H1 (cell line): Measurements from ENCODE around the gene C1orf174. TPM values are rescaled to one million over a fixed set of nuclear protein-coding genes. Genes with fewer than 3 reads are reported as not detected.

Experiments used
- CTCF ChIA-PET: fragments of 300-600 bp; sonication (Branson Sonifier 250); formaldehyde crosslinking; loops from one replicate; lab custom pipeline; 2021; ENCODE audit not compliant: partially characterized antibody; lab: Charles Lee
- POLR2A ChIA-PET: fragments of 300-600 bp; sonication (Branson Sonifier 250); formaldehyde crosslinking; loops from one replicate; lab custom pipeline; 2021; ENCODE audit warnings: inconsistent platforms; ENCODE audit not compliant: partially characterized antibody; lab: Charles Lee
- DNase-seq, 2 experiments: peaks; one replicate each; pipeline versions ENCODE4 v3.0.0 to v3.0.0-alpha.2; 2010 to 2022; ENCODE audit warnings: low spot score in 2 of 2, low read depth in 1 of 2, mixed read lengths in 1 of 2
- FAIRE-seq: peaks from 2 replicates; lab custom pipeline; 2011; peaks lifted over from hg19 to GRCh38; lab: Jason Lieb, UNC
- H2AFZ ChIP-seq: 2 replicates; pipeline ENCODE4 v1.8.1; 2012; ENCODE audit warnings: low read length, inconsistent platforms
- H2AK5ac ChIP-seq: 2 replicates; pipeline ENCODE4 v1.6.1; 2013; ENCODE audit warnings: low read depth, low read length
- H2BK120ac ChIP-seq: replicated peaks from 2 replicates; pipeline ENCODE3; 2013; ENCODE audit warnings: low read depth, low read length, inconsistent platforms
- H2BK12ac ChIP-seq: 2 replicates; pipeline ENCODE4 v1.6.1; 2013; ENCODE audit warnings: low read depth, low read length
- H2BK15ac ChIP-seq: 2 replicates; pipeline ENCODE4 v1.6.1; 2013; ENCODE audit warnings: low read length
- H2BK20ac ChIP-seq: 2 replicates; pipeline ENCODE4 v1.6.1; 2013; ENCODE audit warnings: low read length
- H2BK5ac ChIP-seq: 2 replicates; pipeline ENCODE4 v1.6.1; 2013; ENCODE audit warnings: low read depth, low read length
- H3K14ac ChIP-seq: 2 replicates; pipeline ENCODE4 v1.6.1; 2013; ENCODE audit warnings: inconsistent platforms; ENCODE audit not compliant: insufficient read length
- H3K18ac ChIP-seq: 2 replicates; pipeline ENCODE4 v1.6.1; 2013; ENCODE audit warnings: low read length; ENCODE audit errors: extremely low read depth
- H3K23ac ChIP-seq: 2 replicates; pipeline ENCODE4 v1.6.1; 2013; ENCODE audit warnings: inconsistent platforms; ENCODE audit not compliant: insufficient read length
- H3K23me2 ChIP-seq: 2 replicates; pipeline ENCODE4 v1.6.1; 2013; ENCODE audit warnings: low read depth, low read length
- H3K27ac ChIP-seq: 2 replicates; pipeline ENCODE4 v1.6.1; 2011; ENCODE audit warnings: low read depth, low read length, inconsistent platforms
- H3K27me3 ChIP-seq, 4 experiments: replicated peaks in 1 of 4; 1 replicate in 1 of 4; 2 replicates in 3 of 4; pipeline versions ENCODE4 v1.6.1 to v1.8.1; 2011 to 2013; ENCODE audit warnings: low read length in 3 of 4, mild to moderate bottlenecking in 3 of 4, inconsistent platforms in 2 of 4, mixed read lengths in 2 of 4, moderate library complexity in 1 of 4; ENCODE audit not compliant: control insufficient read depth in 3 of 4, insufficient read depth in 3 of 4; ENCODE audit errors: extremely low read depth in 1 of 4
- H3K36me3 ChIP-seq, 4 experiments: 2 replicates each; pipeline versions ENCODE4 v1.6.1 to v1.8.1; 2011 to 2013; ENCODE audit warnings: mild to moderate bottlenecking in 4 of 4, low read length in 3 of 4, moderate library complexity in 2 of 4, control low read depth in 1 of 4, inconsistent platforms in 1 of 4; ENCODE audit not compliant: insufficient read depth in 4 of 4, control insufficient read depth in 2 of 4
- H3K4ac ChIP-seq: replicated peaks from 2 replicates; pipeline ENCODE3; 2013; ENCODE audit warnings: low read length, low read depth, mixed read lengths, inconsistent platforms; ENCODE audit not compliant: insufficient read length
- H3K4me1 ChIP-seq, 4 experiments: replicated peaks in 1 of 4; 1 replicate in 1 of 4; 2 replicates in 3 of 4; pipeline versions ENCODE4 v1.6.1 to v1.8.1; 2011 to 2013; ENCODE audit warnings: low read length in 3 of 4, inconsistent platforms in 2 of 4, mixed read lengths in 1 of 4; ENCODE audit not compliant: insufficient read depth in 4 of 4, control insufficient read depth in 3 of 4
- H3K4me2 ChIP-seq, 2 experiments: 2 replicates each; pipeline versions ENCODE4 v1.6.1 to v1.8.1; 2011 to 2013; ENCODE audit warnings: low read depth in 2 of 2, low read length in 2 of 2, control low read depth in 1 of 2, inconsistent platforms in 1 of 2, mild to moderate bottlenecking in 1 of 2; ENCODE audit not compliant: insufficient read depth in 1 of 2
- H3K4me3 ChIP-seq, 4 experiments: fragments of 200-600, 300-600 bp in 1 of 4; sonication (generic), shearing (Covaris generic), sonication (Bioruptor Twin) in 1 of 4; 2 replicates each; pipeline versions ENCODE4 v1.5.1 to v1.8.1; 2011 to 2016; ENCODE audit warnings: low read length in 4 of 4, low read depth in 3 of 4, control low read depth in 2 of 4, inconsistent platforms in 2 of 4, mild to moderate bottlenecking in 2 of 4, mixed read lengths in 1 of 4, moderate library complexity in 1 of 4; ENCODE audit not compliant: insufficient read depth in 2 of 4; ENCODE audit errors: extremely low read depth in 1 of 4
- H3K56ac ChIP-seq: replicated peaks from 2 replicates; pipeline ENCODE3; 2013; ENCODE audit warnings: low read depth, mild to moderate bottlenecking, mixed read lengths, low read length, inconsistent platforms; ENCODE audit not compliant: insufficient read length
- H3K79me1 ChIP-seq: 2 replicates; pipeline ENCODE4 v1.6.1; 2013; ENCODE audit warnings: low read depth, low read length, control low read depth
- H3K79me2 ChIP-seq, 2 experiments: 2 replicates each; pipeline versions ENCODE4 v1.6.1 to v1.8.1; 2012 to 2013; ENCODE audit warnings: low read length in 2 of 2, mild to moderate bottlenecking in 2 of 2, inconsistent platforms in 1 of 2; ENCODE audit not compliant: insufficient read depth in 2 of 2, control insufficient read depth in 1 of 2
- H3K9ac ChIP-seq, 4 experiments: replicated peaks in 1 of 4; 1 replicate in 1 of 4; 2 replicates in 3 of 4; pipeline versions ENCODE4 v1.6.1 to v1.8.1; 2011 to 2013; ENCODE audit warnings: low read depth in 3 of 4, low read length in 3 of 4, control low read depth in 2 of 4, mild to moderate bottlenecking in 2 of 4, moderate library complexity in 2 of 4, inconsistent platforms in 1 of 4; ENCODE audit errors: extremely low read depth in 1 of 4
- H3K9me3 ChIP-seq, 2 experiments: 2 replicates each; pipeline versions ENCODE4 v1.6.1 to v1.8.1; 2012 to 2013; ENCODE audit warnings: mild to moderate bottlenecking in 2 of 2, moderate library complexity in 2 of 2, control low read depth in 1 of 2, inconsistent platforms in 1 of 2, low read depth in 1 of 2, low read length in 1 of 2, mixed read lengths in 1 of 2; ENCODE audit not compliant: insufficient read depth in 2 of 2
- H4K20me1 ChIP-seq, 2 experiments: replicated peaks in 1 of 2; 2 replicates each; pipeline versions ENCODE3 to v1.8.1; 2011 to 2013; ENCODE audit warnings: inconsistent platforms in 2 of 2, low read length in 2 of 2, mild to moderate bottlenecking in 1 of 2; ENCODE audit not compliant: insufficient read depth in 2 of 2, control insufficient read depth in 1 of 2
- H4K5ac ChIP-seq: 2 replicates; pipeline ENCODE4 v1.6.1; 2013; ENCODE audit warnings: low read length, low read depth, mixed read lengths, inconsistent platforms; ENCODE audit not compliant: insufficient read length
- H4K8ac ChIP-seq: 2 replicates; pipeline ENCODE4 v1.8.0; 2013; ENCODE audit warnings: mild to moderate bottlenecking, moderate library complexity, low read length, inconsistent platforms; ENCODE audit not compliant: insufficient read depth; ENCODE audit errors: extremely low read depth
- H4K91ac ChIP-seq: replicated peaks from 2 replicates; pipeline ENCODE3; 2013; ENCODE audit warnings: low read length, mixed read lengths, inconsistent platforms; ENCODE audit not compliant: insufficient read length
- ASH2L ChIP-seq: fragments of 200-600, 300-600 bp; sonication (generic); IDR thresholded peaks from one replicate; pipeline ENCODE4 v1.7.1; 2017; ENCODE audit warnings: low read length
- BACH1 ChIP-seq: IDR thresholded peaks from 2 replicates; pipeline ENCODE4 v1.6.1; 2012; ENCODE audit warnings: low read length, improper control_type of control experiment
- CBX5 ChIP-seq: fragments of 300-800, 300-1000 bp; sonication (generic); IDR thresholded peaks from 2 replicates; pipeline ENCODE4 v1.7.1; 2016; ENCODE audit warnings: antibody characterized with exemption, low read length, low read depth
- CEBPB ChIP-seq: IDR thresholded peaks from 2 replicates; pipeline ENCODE4 v1.6.1; 2012; ENCODE audit warnings: low read depth, low read length
- FOSL1 ChIP-seq: IDR thresholded peaks from 2 replicates; pipeline ENCODE4 v1.6.1; 2011; ENCODE audit warnings: mild to moderate bottlenecking, low read depth, low read length, moderate library complexity; ENCODE audit not compliant: insufficient read depth
- HDAC2 ChIP-seq, 2 experiments: fragments of 300-600 bp in 1 of 2; sonication (generic) in 1 of 2; IDR thresholded peaks; 2 replicates each; pipeline ENCODE4 v1.6.1; 2011 to 2012; ENCODE audit warnings: low read depth in 2 of 2, low read length in 2 of 2, mild to moderate bottlenecking in 2 of 2, moderate library complexity in 2 of 2, borderline replicate concordance in 1 of 2, inconsistent platforms in 1 of 2
- JUN ChIP-seq: IDR thresholded peaks from 2 replicates; pipeline ENCODE4 v1.6.1; 2011; ENCODE audit warnings: low read depth, mild to moderate bottlenecking, improper control_type of control experiment, low read length
- MAFK ChIP-seq: IDR thresholded peaks from 2 replicates; pipeline ENCODE4 v1.6.1; 2012; ENCODE audit warnings: low read depth, mild to moderate bottlenecking, improper control_type of control experiment, low read length
- MAX ChIP-seq: IDR thresholded peaks from 2 replicates; pipeline ENCODE4 v1.6.1; 2012; ENCODE audit warnings: inconsistent platforms
- NRF1 ChIP-seq: IDR thresholded peaks from 2 replicates; pipeline ENCODE4 v1.6.1; 2011; ENCODE audit warnings: mild to moderate bottlenecking, low read depth, low read length, improper control_type of control experiment
- RBBP5 ChIP-seq: IDR thresholded peaks from 2 replicates; pipeline ENCODE4 v1.7.1; 2012; ENCODE audit warnings: low read depth, mild to moderate bottlenecking, inconsistent platforms, low read length, moderate library complexity, borderline replicate concordance
- TAF7 ChIP-seq: optimal IDR thresholded peaks from 2 replicates; pipeline ENCODE3; 2011; ENCODE audit warnings: low read depth, mild to moderate bottlenecking, inconsistent platforms, low read length, moderate library complexity, borderline replicate concordance
- WGBS, 2 experiments: shearing (Covaris generic) in 1 of 2; methylation state at CpG; one replicate each; pipeline versions ENCODE4 v1.1.6 to v1.1.7; 2013 to 2015; ENCODE audit warnings: low lambda C conversion rate in 2 of 2, mixed read lengths in 2 of 2, inconsistent platforms in 1 of 2, low coverage in 1 of 2, missing lambda C conversion rate in 1 of 2; ENCODE audit not compliant: insufficient replicate concordance in 2 of 2, insufficient coverage in 1 of 2, insufficient read length in 1 of 2; ENCODE audit errors: extremely low coverage in 1 of 2, missing lambda C conversion rate in 1 of 2; 5-methylcytosine and 5-hydroxymethylcytosine counted together
- polyA plus RNA-seq, 7 experiments: library from polyadenylated mRNA; depleted of rRNA in 3 of 7; stranded (reverse) in 5 of 7; unstranded in 2 of 7; fragments of >200 nt in 5 of 7; fragments of 200-250 nt in 2 of 7; gene quantifications; 1 replicate in 5 of 7; 2 replicates in 1 of 7; 4 replicates in 1 of 7; pipeline versions ENCODE4 v1.2.1 to v1.2.3, GENCODE V29; 2011 to 2013; ENCODE audit warnings: missing spikeins in 2 of 7, mixed read lengths in 2 of 7
- total RNA-seq: library from RNA; stranded (reverse); fragmentation: NEBNext Ultra II Directional; extraction: Animal tissue kit (Norgen Biotek cat#: 25700); gene quantifications from 2 replicates; pipeline ENCODE4 v1.2.1, GENCODE V29; 2021

The C1orf174 gene
- total and polyA plus RNA-seq, 2 of the 8 experiments (the other 6 are each of a cell fraction or from before 2014, with no cell fraction given) = 28.4 to 32.4 TPM

GRCh38 chr1:3874736-3875135, 25.3 kb downstream of the C1orf174 start:
- Histone ChIP-seq H3K4me1 (no peaks in the 10 kb centered on the region), H4K5ac (no peak overlapping the region), H3K79me1 (no peaks in the 10 kb centered on the region), H3K27me3 (no peaks in the 10 kb centered on the region), H3K23me2 (no peaks in the 10 kb centered on the region), H2BK15ac (no peak overlapping the region), H4K8ac (no peak overlapping the region), H3K27ac (no peak overlapping the region), H2BK20ac (no peak overlapping the region), H2BK120ac (no peak overlapping the region), H3K23ac (no peak overlapping the region), H4K20me1 (no peaks in the 10 kb centered on the region), H3K18ac (no peak overlapping the region), H3K4me2 (no peak overlapping the region), H3K36me3 (peaks cover 0 to 5% (median 1%) of the 10 kb centered on the region in 4 experiments; a peak in 4 of 8 replicates), H3K9me3 (peaks cover 0 to 9% of the 10 kb centered on the region in 2 experiments; a peak in 2 of 4 replicates), H3K9ac (no peak overlapping the region), H3K14ac (no peak overlapping the region), H4K91ac (no peak overlapping the region), H3K4ac (no peak overlapping the region), H3K79me2 (no peaks in the 10 kb centered on the region), H2AFZ (no peak overlapping the region), H2AK5ac (no peak overlapping the region), H2BK5ac (no peak overlapping the region), H3K56ac (no peak overlapping the region), H2BK12ac (no peak overlapping the region), H3K4me3 (no peak overlapping the region)
- POLR2A ChIA-PET = interaction anchor here (0.7 kb wide), 1 partner anchor 224 kb away, joined by 5 read pairs; no protein-coding TSS in a partner anchor
- FAIRE-seq = no peak
- CTCF ChIA-PET = no interaction called here
- WGBS, 2 experiments = 89% methylated on average over 23 of the region's 23 CpGs; no CpG with 5 or more reads in 1 of the 2 experiments
- DNase-seq = no peak
- TF ChIP-seq RBBP5 (no peak), FOSL1 (no peak), NRF1 (no peak), JUN (no peak), MAFK (no peak), HDAC2 (IDR thresholded peaks at IDR 0.05; ENCODE audit: borderline replicate concordance in 1 of 2, low read depth in 2 of 2, low read length in 2 of 2) (no peak), ASH2L (no peak), BACH1 (no peak), MAX (no peak), CEBPB (no peak), TAF7 (no peak), CBX5 (no peak)
- TF ChIP-seq, all 59 proteins: peak for 0
